GM12865 (cell line): ENCODE results near the gene PTPN11.
"Not testable (repeated sequence)": the region's sequence is repeated elsewhere in the genome, so short reads cannot be mapped to it uniquely, and the experiment has no call there.

Experiments
- DNase-seq: peaks from one replicate; pipeline ENCODE4 v3.0.0; 2010; ENCODE audit warnings: low read depth
- H3K4me3 ChIP-seq: 2 replicates; pipeline ENCODE4 v1.5.1; 2011; ENCODE audit warnings: mild to moderate bottlenecking, low read depth, low read length, control low read depth
- CTCF ChIP-seq: IDR thresholded peaks from 2 replicates; pipeline ENCODE4 v1.5.1; 2011; ENCODE audit warnings: low read length, control low read depth, low read depth, inconsistent platforms; ENCODE audit not compliant: insufficient read depth; ENCODE audit errors: missing control alignments

Gene PTPN11

GRCh38 chr12:112514926-112515642 is 96.3 kb downstream of the PTPN11 start:
- DNase-seq, result no peak
- no peak for TF ChIP-seq CTCF
- H3K4me3 ChIP-seq, result no peak overlapping the region

- no peak for DNase-seq
- no peak overlapping the region for H3K4me3 ChIP-seq
- no peak for TF ChIP-seq CTCF
Observed at GRCh38 chr12:112515868-112516267, 97.1 kb downstream of the PTPN11 start.

GRCh38 chr12:112517730-112518364 is 99.1 kb downstream of the PTPN11 start:
- no peak for DNase-seq
- TF ChIP-seq CTCF, result no peak

GRCh38 chr12:112518365-112518735 is 99.6 kb downstream of the PTPN11 start:
- TF ChIP-seq CTCF, result no peak
- no peak for DNase-seq

More at GRCh38 chr12:112517730-112518364, 99.1 kb downstream of the PTPN11 start:
- no peak overlapping the region for H3K4me3 ChIP-seq

GRCh38 chr12:112519841-112520340 is 101.1 kb downstream of the PTPN11 start:
- not testable (repeated sequence) for DNase-seq, H3K4me3 ChIP-seq

More at GRCh38 chr12:112518365-112518735, 99.6 kb downstream of the PTPN11 start:
- no peak overlapping the region for H3K4me3 ChIP-seq

- no peak overlapping the region for H3K4me3 ChIP-seq
- no peak for DNase-seq
- no peak for TF ChIP-seq CTCF
Observed at GRCh38 chr12:112523856-112524255, 105.1 kb downstream of the PTPN11 start.

GRCh38 chr12:112524269-112524668 is 105.5 kb downstream of the PTPN11 start:
- no peak overlapping the region for H3K4me3 ChIP-seq
- no peak for TF ChIP-seq CTCF
- DNase-seq, result no peak
